NCI-H1694 treated with DMSO at 0.1 percent for 48 hours (cell line): ENCODE data around the gene C11orf68.

ENCODE experiments used
- DNase-seq: peaks from one replicate; lab custom pipeline; 2025; lab: John Stamatoyannopoulos, UW

C11orf68 gene

GRCh38 chr11:65871811-65872548 is 46.9 kb downstream of the C11orf68 start:
- no peak for DNase-seq

- DNase-seq = no peak
Observed at GRCh38 chr11:65870706-65871681, 47.9 kb downstream of the C11orf68 start.

- DNase-seq = no peak
Observed at GRCh38 chr11:65870307-65870658, 48.6 kb downstream of the C11orf68 start.

- DNase-seq = no peak
Observed at GRCh38 chr11:65869643-65870306, 49.1 kb downstream of the C11orf68 start.

GRCh38 chr11:65868907-65869306 is 50.0 kb downstream of the C11orf68 start:
- DNase-seq = no peak

- no peak for DNase-seq
Observed at GRCh38 chr11:65868076-65868667, 50.7 kb downstream of the C11orf68 start.

- DNase-seq = no peak
Observed at GRCh38 chr11:65867284-65868071, 51.4 kb downstream of the C11orf68 start.
